Neural progenitor cell (in vitro differentiated cells): ENCODE data around the gene RSBN1L. TPM values are rescaled to one million over a fixed set of nuclear protein-coding genes. Genes with fewer than 3 reads are reported as not detected.

Source experiments
- DNase-seq: peaks from one replicate; pipeline ENCODE4 v3.0.0-alpha.2; 2016; ENCODE audit warnings: low spot score
- H2AFZ ChIP-seq: fragments of 200-600 bp; sonication (generic); replicated peaks from 2 replicates; pipeline ENCODE4 v1.6.1; 2016; ENCODE audit warnings: antibody characterized with exemption
- H3F3A ChIP-seq: fragments of 200-600 bp; sonication (generic); 2 replicates; pipeline ENCODE4 v1.6.1; 2016; ENCODE audit warnings: antibody characterized with exemption, low read depth
- H3K27ac ChIP-seq: fragments of 200-600 bp; sonication (generic); 2 replicates; pipeline ENCODE4 v1.5.1; 2016; ENCODE audit warnings: mild to moderate bottlenecking
- H3K27me3 ChIP-seq: fragments of 200-600 bp; sonication (generic); 2 replicates; pipeline ENCODE4 v1.6.1; 2016; ENCODE audit warnings: mild to moderate bottlenecking, moderate library complexity
- H3K36me3 ChIP-seq: fragments of 200-600 bp; sonication (generic); 2 replicates; pipeline ENCODE4 v1.5.1; 2016
- H3K4me1 ChIP-seq: fragments of 200-600 bp; sonication (generic); 2 replicates; pipeline ENCODE4 v1.6.1; 2016; ENCODE audit warnings: mixed run types
- H3K4me2 ChIP-seq: fragments of 200-600 bp; sonication (generic); 2 replicates; pipeline ENCODE4 v1.6.1; 2016
- H3K4me3 ChIP-seq: fragments of 200-600 bp; sonication (generic); 2 replicates; pipeline ENCODE4 v1.5.1; 2016
- H3K79me2 ChIP-seq: fragments of 200-600 bp; sonication (generic); 2 replicates; pipeline ENCODE4 v1.6.1; 2016; ENCODE audit warnings: low read depth
- H3K9ac ChIP-seq: fragments of 200-600 bp; sonication (generic); 2 replicates; pipeline ENCODE4 v1.6.1; 2016
- H3K9me3 ChIP-seq: fragments of 200-600 bp; sonication (generic); 2 replicates; pipeline ENCODE4 v1.5.1; 2016; ENCODE audit warnings: low read depth
- H4K20me1 ChIP-seq: fragments of 200-600 bp; sonication (generic); 2 replicates; pipeline ENCODE4 v1.6.1; 2016; ENCODE audit warnings: low read depth
- H3K27ac Mint-ChIP-seq: 3 replicates; pipeline ENCODE4 v1.8.0; 2021; ENCODE audit warnings: mixed read lengths
- H3K27me3 Mint-ChIP-seq: 2 replicates; pipeline ENCODE4 v1.8.0; 2022; ENCODE audit warnings: low read depth, mild to moderate bottlenecking, inconsistent platforms, moderate library complexity, mixed read lengths; ENCODE audit not compliant: insufficient read depth
- H3K36me3 Mint-ChIP-seq: 3 replicates; pipeline ENCODE4 v1.8.0; 2021; ENCODE audit warnings: mixed read lengths
- H3K4me1 Mint-ChIP-seq: 3 replicates; pipeline ENCODE4 v1.8.0; 2021; ENCODE audit warnings: mixed read lengths
- H3K4me3 Mint-ChIP-seq: 3 replicates; pipeline ENCODE4 v1.8.0; 2021; ENCODE audit warnings: mild to moderate bottlenecking, moderate library complexity, mixed read lengths
- H3K9me3 Mint-ChIP-seq: 3 replicates; pipeline ENCODE4 v1.8.0; 2020; ENCODE audit warnings: mixed read lengths
- EZH2 ChIP-seq: fragments of 200-600 bp; sonication (generic); IDR thresholded peaks from 2 replicates; pipeline ENCODE4 v1.6.1; 2017; ENCODE audit warnings: antibody characterized with exemption, mild to moderate bottlenecking, moderate library complexity
- EZH2phosphoT487 ChIP-seq: fragments of 200-600 bp; sonication (generic); IDR thresholded peaks from 2 replicates; pipeline ENCODE4 v1.6.1; 2017; ENCODE audit warnings: antibody characterized with exemption
- total RNA-seq: library from RNA; depleted of rRNA; stranded (reverse); fragments of >200 nt; gene quantifications from 2 replicates; pipeline ENCODE4 v1.2.3, GENCODE V29; 2015; ENCODE audit warnings: low replicate concordance
- TF ChIP-seq, protein P1 (sequence below): fragments of 200-600 bp; sonication (generic); IDR thresholded peaks from 2 replicates; pipeline ENCODE4 v1.5.1; 2017; ENCODE audit warnings: antibody characterized with exemption, mild to moderate bottlenecking

RSBN1L gene
- total RNA-seq, 1 donor from 2014 or later: 25.0 TPM

DNA sequence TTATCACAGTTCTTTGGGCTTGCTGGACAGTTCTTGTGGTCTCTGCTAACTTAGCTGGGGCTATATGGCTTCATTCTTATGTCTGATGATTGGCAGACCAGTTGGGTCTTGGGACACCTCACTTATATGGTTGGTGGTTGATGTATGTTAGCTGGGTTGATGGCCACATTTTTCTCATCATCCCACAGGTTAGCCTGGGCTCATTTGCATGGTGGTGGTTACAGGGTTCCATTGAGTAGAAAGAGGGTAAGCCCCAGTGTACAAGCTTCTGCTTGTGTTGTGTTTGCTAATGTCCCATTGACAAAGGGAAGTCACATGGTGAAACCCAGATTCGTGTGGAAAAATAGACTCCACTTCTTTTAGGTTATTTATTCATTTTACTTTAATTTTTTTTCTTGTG lies 61.3 kb downstream of the RSBN1L start:
- Histone ChIP-seq H3K4me1 (no peaks in the 10 kb centered on the region), H3K4me3 (no peak overlapping the region), H3F3A (peaks cover 10% of the 10 kb centered on the region), H3K9ac (no peak overlapping the region), H3K36me3 (no peaks in the 10 kb centered on the region), H4K20me1 (peaks cover 6% of the 10 kb centered on the region), H3K79me2 (peaks cover 71% of the 10 kb centered on the region), H2AFZ (no peak overlapping the region), H3K9me3 (no peaks in the 10 kb centered on the region), H3K27ac (no peak overlapping the region), H3K4me2 (no peak overlapping the region), H3K27me3 (no peaks in the 10 kb centered on the region)
- H3K4me1 Mint-ChIP-seq: no peaks in the 10 kb centered on the region
- H3K4me3 Mint-ChIP-seq: no peak overlapping the region
- no peaks in the 10 kb centered on the region for H3K27me3 Mint-ChIP-seq
- TF ChIP-seq EZH2 (no peak), EZH2phosphoT487 (no peak)
- TF ChIP-seq, protein P1, sequence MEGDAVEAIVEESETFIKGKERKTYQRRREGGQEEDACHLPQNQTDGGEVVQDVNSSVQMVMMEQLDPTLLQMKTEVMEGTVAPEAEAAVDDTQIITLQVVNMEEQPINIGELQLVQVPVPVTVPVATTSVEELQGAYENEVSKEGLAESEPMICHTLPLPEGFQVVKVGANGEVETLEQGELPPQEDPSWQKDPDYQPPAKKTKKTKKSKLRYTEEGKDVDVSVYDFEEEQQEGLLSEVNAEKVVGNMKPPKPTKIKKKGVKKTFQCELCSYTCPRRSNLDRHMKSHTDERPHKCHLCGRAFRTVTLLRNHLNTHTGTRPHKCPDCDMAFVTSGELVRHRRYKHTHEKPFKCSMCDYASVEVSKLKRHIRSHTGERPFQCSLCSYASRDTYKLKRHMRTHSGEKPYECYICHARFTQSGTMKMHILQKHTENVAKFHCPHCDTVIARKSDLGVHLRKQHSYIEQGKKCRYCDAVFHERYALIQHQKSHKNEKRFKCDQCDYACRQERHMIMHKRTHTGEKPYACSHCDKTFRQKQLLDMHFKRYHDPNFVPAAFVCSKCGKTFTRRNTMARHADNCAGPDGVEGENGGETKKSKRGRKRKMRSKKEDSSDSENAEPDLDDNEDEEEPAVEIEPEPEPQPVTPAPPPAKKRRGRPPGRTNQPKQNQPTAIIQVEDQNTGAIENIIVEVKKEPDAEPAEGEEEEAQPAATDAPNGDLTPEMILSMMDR: no peak
- peak overlapping the region; percentile 69 for H3K27ac Mint-ChIP-seq
- DNase-seq: no peak
- no peaks in the 10 kb centered on the region for H3K9me3 Mint-ChIP-seq
- peaks cover 1% of the 10 kb centered on the region for H3K36me3 Mint-ChIP-seq

DNA sequence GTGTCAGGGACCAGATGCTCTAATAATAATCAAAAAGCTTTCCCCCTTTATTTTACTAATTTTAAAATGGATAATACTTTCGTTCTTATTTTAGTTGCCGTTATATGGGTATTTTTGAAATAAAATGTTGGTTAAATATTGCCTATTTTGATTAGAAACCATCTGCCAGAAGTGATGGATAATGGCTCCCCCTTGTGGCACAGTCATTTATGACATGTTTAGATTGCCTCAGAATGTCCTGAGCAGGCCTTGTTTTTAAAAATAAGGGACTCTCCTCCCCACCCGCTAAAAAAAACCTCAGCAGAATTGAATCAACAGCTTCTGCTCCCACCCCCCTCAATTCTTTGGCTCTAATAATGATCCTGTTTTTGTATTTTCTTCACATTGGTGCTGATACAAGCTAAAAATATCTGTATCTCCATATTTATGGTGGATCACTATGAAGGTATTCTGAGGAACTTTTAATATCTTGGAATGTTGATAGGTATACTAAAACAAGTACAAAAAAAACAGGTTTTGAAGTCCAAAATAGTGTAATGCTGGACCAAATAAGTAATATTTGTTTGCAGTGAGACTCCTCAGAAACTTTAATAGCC lies 63.1 kb downstream of the RSBN1L start:
- no peak overlapping the region for H3K27ac ChIP-seq
- no peak overlapping the region for H3K27ac Mint-ChIP-seq

DNA sequence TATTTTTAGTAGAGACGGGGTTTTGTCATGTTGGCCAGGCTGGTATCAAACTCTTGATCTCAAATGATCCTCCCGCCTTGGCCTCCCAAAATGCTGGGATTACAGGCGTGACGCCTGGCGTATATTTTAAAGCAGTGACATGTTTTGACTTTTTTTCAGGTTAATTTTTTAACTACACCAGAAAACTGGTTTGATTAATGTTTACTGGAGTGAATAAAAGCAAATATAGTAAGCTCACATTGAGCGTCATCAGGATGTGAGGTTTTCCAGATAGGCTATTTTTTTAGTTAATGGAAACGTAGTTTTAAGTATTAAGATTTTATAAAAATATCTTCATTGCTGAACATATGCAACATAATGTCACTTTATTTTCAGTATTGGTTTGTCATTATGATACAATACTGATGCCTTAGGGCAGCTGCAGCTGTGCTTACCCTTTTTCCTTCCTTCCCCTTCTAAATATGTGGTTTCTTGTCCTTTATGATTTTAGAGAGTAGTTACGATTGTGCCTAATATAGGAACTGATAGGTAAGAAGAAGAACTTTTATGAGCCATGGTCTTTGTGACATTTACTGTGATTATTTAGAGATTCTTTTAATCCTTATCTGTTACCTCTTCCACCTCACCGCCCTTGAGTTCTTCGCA lies 64.7 kb downstream of the RSBN1L start:
- H3K36me3 ChIP-seq: no peaks in the 10 kb centered on the region
- H3K9ac ChIP-seq: no peak overlapping the region
- Mint-ChIP-seq H3K9me3 (no peaks in the 10 kb centered on the region), H3K27me3 (no peaks in the 10 kb centered on the region), H3K4me1 (no peaks in the 10 kb centered on the region), H3K4me3 (no peak overlapping the region), H3K36me3 (peaks cover 6% of the 10 kb centered on the region), H3K27ac (no peak overlapping the region)
- no peak overlapping the region for H2AFZ ChIP-seq
- no peak overlapping the region for H3K4me3 ChIP-seq
- no peaks in the 10 kb centered on the region for H3K9me3 ChIP-seq
- no peak for DNase-seq
- H4K20me1 ChIP-seq: peaks cover 8% of the 10 kb centered on the region
- TF ChIP-seq EZH2phosphoT487 (no peak), EZH2 (no peak)
- TF ChIP-seq, protein P1: no peak
- H3K4me1 ChIP-seq: no peaks in the 10 kb centered on the region
- peaks cover 62% of the 10 kb centered on the region for H3K79me2 ChIP-seq
- peaks cover 10% of the 10 kb centered on the region for H3F3A ChIP-seq
- H3K27ac ChIP-seq: no peak overlapping the region
- H3K4me2 ChIP-seq: no peak overlapping the region
- no peaks in the 10 kb centered on the region for H3K27me3 ChIP-seq

More for the DNA sequence above, 63.1 kb downstream of the RSBN1L start:
- no peaks in the 10 kb centered on the region for H3K4me1 ChIP-seq
- no peak overlapping the region for H3K4me2 ChIP-seq
- Mint-ChIP-seq H3K36me3 (peaks cover 3% of the 10 kb centered on the region), H3K9me3 (no peaks in the 10 kb centered on the region), H3K4me1 (no peaks in the 10 kb centered on the region), H3K4me3 (no peak overlapping the region), H3K27me3 (no peaks in the 10 kb centered on the region)
- H2AFZ ChIP-seq: no peak overlapping the region
- H3K4me3 ChIP-seq: no peak overlapping the region
- H3K9ac ChIP-seq: no peak overlapping the region
- no peak for TF ChIP-seq EZH2
- TF ChIP-seq, protein P1: peak; percentile 96
- H4K20me1 ChIP-seq: peaks cover 8% of the 10 kb centered on the region
- peak; percentile 63 for DNase-seq
- H3K27me3 ChIP-seq: no peaks in the 10 kb centered on the region
- H3K79me2 ChIP-seq: peaks cover 72% of the 10 kb centered on the region
- peaks cover 10% of the 10 kb centered on the region for H3F3A ChIP-seq
- H3K9me3 ChIP-seq: no peaks in the 10 kb centered on the region
- H3K36me3 ChIP-seq: no peaks in the 10 kb centered on the region
